ENCODE results near the gene TDRKH.
"Not testable (repeated sequence)": the region's sequence is repeated elsewhere in the genome, so short reads cannot be mapped to it uniquely, and the experiment has no call there.

The TDRKH gene

GRCh38 chr1:151801846-151802245 lies 11.5 kb upstream of the TDRKH start:
- DNase-seq (ENCODE audit: low read depth, low spot score), result no peak

DNA sequence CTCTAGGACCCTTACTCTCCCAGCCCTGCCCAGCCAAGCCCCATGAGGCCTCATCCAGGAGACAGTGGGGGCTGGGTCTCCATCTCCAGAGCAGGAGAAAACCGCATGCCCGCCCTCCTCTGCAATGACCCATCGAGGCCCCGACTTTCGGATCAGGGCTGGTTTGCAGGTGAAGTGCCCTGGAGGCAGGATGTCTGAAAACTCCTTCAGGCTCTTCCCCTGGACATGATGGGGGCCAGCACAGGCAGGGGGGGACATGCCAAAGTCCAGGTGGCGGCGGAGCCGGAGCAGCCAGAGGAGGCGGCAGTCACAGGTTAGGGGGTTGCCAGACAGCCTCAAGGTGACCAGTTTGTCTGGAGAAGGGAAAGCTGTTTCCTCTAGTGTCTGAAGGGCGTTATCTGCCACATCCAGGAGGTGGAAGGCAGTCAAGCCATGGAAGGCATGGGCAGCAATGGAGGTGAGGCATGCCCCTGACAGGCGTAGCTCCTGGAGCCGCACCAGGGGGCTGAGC lies 11.1 kb upstream of the TDRKH start:
- no peak for DNase-seq (ENCODE audit: low read depth, low spot score)

DNA sequence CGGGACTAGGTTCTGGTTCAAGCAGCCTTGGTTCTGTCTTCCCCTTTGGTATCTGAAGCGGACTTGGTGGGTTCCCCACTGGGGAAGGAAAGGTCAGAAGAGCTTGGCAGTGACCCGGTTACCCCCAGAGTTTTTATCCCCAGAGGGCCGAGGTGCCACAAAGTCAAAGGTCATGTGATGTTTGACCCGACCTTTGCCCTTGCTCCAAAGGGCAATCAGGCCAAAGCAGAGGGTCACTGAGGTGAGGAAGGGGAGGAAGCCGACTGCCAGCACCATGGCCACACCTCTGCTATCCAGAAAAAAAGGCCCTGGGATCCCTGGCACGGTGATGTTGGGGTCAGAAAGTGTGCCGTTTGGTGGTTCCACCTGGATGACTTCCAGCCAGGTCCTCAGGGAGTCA lies 10.5 kb upstream of the TDRKH start:
- no peak for DNase-seq (ENCODE audit: low read depth, low spot score)

DNA sequence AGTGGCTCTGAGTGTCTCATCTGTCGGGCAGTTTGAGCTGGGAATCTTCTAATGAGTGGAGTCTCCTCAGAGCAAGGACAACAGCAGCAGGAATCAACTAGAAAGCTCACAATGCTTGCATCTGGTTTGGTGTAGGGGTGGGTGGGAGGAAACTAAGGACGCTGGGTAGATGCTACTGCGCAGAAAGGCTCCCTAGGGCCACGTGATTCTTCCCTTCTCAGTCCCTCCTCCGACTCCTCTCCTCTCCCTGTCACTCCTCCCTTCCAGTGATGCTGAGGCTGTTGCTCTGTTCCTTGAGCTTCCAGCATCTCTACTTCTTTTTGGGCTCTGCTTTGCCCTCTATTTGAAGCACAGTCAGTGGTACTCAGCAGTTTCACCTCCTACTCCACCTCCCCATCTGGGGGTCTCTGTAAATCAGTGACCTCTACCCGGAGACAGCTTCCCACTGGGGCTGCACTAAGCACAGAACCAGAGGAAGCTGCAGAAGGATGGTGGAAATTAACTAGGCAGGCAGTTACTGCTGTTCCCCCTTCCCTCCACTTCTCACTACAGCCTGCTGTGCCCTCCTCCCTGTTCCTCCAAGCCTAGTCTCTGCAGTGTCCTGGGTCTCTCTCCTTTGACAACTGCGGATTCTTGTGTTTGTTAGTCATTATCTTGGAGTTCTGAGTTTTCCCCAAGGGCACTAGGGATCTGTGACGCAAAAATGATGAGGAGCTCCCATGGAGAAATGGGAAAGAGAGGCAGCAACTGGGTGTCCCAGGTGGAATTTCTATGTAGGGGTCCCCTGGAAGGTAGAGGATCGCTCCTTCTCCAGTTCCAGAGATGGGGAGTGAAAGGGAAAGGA lies 9.1 kb upstream of the TDRKH start:
- no peak for DNase-seq (ENCODE audit: low read depth, low spot score)

DNA sequence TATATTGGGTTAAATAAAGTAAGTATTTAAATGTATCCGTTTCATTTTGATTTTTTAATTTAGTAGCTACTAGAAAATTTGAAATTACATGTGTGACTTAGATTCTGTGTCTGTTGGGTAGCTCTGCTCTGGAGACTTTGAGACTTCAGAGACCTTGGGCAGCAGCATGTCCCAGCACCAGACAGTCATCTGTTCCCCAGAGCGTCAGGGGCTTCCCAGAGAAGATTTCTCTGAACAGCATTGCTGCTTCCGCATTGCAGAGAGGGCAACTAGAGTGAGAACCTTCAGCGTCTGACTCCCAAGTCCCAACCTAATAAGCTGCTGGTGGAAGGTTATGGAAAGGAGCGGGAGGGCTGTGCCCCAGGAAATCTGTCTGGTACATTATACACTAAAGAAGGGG lies 8.3 kb upstream of the TDRKH start:
- DNase-seq (ENCODE audit: low read depth, low spot score), result no peak

DNA sequence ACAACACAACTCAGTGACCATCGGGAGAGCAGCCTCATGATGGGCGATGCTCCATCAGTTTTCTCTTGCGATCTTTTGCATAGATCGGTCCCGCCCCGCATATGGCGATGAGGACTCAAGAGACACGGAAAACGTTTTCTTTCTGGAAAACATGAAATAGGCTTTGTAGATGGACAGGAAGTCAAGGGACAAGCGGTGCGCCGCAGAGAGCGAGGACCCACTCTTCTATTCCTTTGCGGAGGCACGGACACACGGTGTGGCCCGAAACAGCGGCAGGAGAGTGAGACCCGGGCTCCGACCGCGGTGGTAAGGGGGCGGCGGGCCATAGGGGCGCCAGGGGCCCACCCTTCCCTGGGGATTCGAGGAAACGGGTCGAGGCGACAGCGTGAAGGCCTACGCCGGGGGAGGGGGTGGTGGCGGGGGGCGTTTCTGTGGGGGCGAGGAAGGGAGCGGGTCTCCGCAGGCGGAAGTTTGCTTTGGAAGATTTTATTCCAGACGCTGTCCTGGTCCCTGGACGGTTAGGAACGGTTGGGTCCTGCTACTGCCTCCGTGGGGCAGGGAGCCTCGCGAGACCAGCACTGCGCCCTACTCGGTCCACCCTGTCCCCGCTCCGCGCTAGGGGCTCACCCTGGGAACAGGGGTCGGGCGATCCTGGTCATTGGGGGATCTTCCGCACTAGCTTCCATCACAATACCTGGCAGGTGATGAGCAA lies 796 bp upstream of the TDRKH start:
- no peak for DNase-seq (ENCODE audit: low read depth, low spot score)

- DNase-seq (ENCODE audit: low read depth, low spot score), result no peak
Measured at GRCh38 chr1:151787689-151788088, 2.6 kb downstream of the TDRKH start.

DNA sequence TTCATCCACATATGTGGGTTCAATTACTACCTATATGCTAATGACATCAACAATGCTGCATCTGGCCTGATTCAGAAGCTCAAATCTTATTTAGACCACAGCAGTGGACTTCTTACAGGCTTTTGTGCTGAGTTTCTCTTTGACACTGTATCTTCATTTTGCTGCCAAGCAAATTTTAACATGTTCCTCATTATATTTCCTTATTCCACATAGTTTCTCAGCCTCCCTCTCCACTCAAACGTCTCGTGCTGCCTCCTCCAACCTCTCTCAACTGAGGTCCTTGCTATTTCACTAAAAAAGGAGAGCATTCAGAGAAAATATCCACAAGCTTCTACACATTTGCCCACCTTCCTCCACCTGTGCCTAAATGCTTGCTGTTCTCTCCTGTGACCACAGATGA lies 6.5 kb downstream of the TDRKH start:
- DNase-seq (ENCODE audit: low read depth, low spot score), result no peak

DNA sequence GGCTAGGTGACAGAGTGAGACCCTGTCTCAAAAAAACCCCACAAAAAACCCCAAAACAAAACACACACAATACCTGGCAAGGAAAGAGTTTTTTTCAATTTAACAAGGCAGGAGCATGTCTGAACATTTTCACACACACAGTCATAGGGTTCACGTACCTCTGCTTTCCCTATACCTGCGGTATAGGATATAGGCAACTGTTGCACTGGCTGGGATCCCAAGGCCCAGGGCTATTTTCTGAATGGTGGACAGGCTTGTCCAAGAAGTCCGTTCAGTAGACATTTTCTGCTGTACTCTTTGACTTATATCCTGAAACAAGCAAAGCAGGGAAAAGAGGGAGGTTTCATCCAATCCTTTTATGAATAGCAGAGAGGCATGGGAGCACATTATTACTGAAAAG lies 7.6 kb downstream of the TDRKH start:
- no peak for DNase-seq (ENCODE audit: low read depth, low spot score)

DNA sequence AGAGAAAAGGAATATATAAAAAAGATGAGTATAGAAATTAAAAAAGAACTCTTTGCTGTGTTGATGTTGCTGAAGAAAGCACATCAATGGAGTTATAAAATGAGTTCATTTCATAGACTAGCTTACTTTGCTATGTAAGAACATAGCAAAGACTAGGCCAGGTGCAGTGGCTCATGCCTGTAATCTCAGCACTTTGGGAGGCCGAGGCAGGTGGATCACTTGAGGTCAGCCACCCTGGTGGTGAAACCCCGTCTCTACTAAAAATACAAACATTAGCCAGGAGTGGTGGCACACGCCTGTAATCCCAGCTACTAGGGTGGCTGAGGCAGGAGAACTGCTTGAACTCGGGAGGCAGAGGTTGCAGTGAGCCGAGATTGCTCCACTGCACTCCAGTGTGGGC lies 8.3 kb downstream of the TDRKH start:
- DNase-seq (ENCODE audit: low read depth, low spot score), result not testable (repeated sequence)

DNA sequence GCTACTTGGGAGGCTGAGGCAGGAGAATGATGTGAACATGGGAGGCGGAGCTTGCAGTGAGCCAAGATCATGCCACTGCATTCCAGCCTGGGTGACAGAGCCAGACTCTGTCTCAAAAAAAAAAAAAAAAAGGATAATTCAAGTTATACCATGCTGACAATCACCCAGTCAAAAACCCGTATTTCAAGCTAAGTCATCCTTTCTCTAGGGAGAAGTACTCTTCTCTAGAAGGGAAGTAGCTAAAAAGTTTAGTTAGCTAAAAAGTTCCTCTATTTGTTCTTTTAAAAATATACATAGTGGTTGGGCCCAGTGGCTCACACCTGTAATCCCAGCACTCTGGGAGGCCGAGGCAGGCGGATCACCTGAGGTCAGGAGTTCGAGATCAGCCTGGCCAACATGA lies 9.6 kb downstream of the TDRKH start:
- not testable (repeated sequence) for DNase-seq (ENCODE audit: low read depth, low spot score)

DNA sequence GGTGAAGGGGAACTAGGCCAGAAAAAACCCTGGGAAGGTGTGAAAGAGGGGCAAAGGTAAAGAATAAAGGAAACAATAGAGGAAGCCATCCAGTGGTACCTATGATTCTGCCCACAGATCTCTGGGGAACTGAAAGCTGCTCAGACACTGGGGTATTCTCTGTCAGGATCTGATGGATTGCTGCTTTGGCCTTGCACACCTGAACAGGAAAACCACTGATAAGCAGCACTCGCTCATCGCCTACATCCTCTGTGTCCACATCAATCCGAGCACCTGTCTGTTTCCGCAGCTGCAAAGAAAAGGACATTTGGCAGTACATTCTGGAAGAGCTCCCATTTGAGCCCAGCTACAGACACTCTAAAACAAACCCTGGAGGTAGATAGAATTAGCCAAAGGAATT lies 10.4 kb downstream of the TDRKH start:
- no peak for DNase-seq (ENCODE audit: low read depth, low spot score)

DNA sequence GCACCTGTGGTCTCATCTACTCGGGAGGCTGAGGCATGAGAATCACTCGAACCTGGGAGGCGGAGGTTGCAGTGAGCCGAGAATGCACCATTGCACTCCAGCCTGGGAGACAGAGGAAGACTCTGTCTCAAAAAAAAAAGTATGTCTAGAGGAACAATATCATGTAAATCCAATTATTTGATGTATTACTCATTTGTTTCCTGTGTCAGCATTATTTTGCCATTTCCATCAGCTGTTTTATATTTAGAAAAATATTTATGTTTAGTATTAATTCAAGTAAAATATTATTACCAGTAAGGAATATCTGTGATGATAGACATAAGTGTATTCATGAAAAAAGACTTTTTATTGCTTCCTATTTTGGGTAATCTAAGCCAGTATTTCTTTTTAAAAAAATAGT lies 13.0 kb downstream of the TDRKH start:
- no peak for DNase-seq (ENCODE audit: low read depth, low spot score)

GRCh38 chr1:151776665-151777062 lies 13.6 kb downstream of the TDRKH start:
- DNase-seq (ENCODE audit: low read depth, low spot score), result no peak

DNA sequence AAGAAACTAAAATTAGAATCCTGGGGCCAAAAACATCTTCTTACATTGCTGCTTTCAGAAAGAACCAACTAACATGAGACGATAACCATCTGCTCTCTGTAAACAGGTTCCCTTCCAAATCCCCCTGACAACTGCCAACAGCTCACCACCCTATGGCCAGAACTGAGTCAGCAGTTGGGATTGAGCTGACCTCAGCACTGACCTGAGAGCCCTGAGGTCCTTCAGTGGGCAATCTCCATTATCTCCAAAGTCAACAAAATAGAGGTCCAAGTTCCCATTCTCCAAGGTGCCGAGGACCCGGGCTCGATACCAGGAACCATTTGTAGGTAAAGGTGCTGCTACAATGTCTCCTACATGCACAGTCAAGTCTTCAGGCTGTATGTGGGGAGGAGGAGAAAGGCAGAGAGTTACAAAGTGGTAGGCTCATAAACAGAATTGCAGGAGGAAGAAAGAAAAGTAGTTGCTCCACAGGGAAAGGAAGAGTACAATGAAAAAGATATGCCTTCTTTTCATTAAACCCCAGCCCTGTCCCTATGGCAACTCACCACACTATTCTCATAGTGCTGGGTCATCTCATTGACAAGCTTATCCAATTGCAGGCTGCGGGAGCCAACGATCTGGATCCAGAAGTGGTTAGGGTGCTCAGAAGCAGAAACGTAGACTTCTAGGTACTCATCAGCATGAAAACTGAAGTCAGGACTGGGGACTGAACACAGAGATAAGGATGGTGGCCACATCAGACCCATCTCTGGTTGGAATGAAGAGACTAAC lies 14.2 kb downstream of the TDRKH start:
- no peak for DNase-seq (ENCODE audit: low read depth, low spot score)

DNA sequence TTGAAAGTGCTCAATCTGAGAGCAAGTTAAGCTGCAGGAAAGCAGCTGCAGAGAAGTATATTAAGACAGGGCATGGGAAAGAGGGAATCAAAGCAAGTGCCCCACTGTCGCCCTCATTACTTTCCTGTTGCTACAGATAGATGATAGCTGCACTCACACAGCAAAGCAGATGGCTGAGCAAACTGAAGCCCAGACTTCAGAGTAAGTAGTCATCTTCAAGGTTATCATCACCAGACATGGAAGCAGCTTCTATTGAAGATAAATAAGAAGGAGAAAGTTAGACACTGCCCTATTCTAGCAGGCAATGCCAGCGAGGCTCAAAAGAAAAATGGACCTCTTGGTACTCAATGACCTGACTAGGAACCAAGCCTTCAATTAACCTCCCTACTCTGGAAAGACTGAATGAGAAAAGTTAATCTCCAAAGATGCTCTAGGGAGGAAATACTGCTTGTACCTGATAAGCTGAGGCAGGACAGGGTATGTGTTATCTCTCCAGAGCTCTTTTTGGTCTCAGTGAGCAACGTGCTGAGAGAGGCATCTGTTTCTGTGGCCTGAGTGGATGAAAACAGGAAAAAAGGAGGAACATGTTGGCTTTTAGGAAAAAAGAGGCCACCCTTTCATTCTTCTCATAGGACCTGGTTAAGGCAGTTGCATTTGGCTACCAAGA lies 15.9 kb downstream of the TDRKH start:
- no peak for DNase-seq (ENCODE audit: low read depth, low spot score)

- DNase-seq (ENCODE audit: low read depth, low spot score), result no peak
Measured at GRCh38 chr1:151773702-151774101, 16.6 kb downstream of the TDRKH start.

GRCh38 chr1:151769270-151769669 lies 21.0 kb downstream of the TDRKH start:
- not testable (repeated sequence) for DNase-seq (ENCODE audit: low read depth, low spot score)

DNA sequence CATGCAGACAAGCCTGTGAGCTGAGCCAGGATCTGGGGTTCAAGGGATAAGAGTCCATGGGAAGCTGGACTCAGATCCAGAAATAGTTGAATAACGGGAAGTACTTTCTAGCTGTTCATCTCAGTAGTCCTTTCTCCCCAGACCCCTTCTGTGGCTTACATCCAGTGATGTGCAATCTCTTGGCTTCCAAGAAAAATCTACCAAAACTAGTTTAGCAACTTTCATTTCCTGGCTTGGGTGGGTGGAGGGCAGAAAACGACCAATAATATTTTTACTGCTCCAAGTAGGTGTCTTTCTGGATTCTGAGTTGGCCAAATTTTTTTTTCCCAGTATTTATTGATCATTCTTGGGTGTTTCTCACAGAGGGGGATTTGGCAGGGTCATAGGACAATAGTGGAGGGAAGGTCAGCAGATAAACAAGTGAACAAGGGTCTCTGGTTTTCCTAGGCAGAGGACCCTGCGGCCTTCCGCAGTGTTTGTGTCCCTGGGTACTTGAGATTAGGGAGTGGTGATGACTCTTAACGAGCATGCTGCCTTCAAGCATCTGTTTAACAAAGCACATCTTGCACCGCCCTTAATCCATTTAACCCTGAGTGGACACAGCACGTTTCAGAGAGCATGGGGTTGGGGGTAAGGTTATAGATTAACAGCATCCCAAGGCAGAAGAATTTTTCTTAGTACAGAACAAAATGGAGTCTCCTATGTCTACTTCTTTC lies 21.8 kb downstream of the TDRKH start:
- DNase-seq (ENCODE audit: low read depth, low spot score), result not testable (repeated sequence)

DNA sequence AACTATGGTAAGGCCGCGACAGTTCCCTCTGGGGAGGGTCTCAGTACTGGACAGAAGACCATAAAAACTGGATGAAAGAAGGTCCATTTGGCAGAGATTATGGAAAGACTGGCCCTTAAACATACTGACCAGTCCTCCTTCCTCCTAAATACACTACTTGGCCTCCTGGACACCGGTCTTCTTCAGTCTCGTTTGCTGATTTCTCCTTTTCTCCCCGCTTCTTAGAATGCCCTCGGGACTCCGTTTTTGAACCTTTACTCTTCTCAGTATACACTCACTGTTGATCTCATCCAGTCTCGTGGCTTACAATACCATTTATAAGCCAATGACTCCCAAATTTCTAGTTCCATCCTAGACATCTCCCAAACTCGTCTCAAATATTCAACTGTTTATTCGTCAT lies 26.3 kb downstream of the TDRKH start:
- DNase-seq (ENCODE audit: low read depth, low spot score), result no peak
